GM12878 (cell line): Measurements from ENCODE around the gene SYK. TPM values are rescaled to one million over a fixed set of nuclear protein-coding genes. Genes with fewer than 3 reads are reported as not detected.

Source experiments
- ATAC-seq: fragments of 200-7000 bp; cut with Tn5 transposase; 3 replicates; pipeline ENCODE4 v1.9.1; 2020; ENCODE audit warnings: mild to moderate bottlenecking, moderate library complexity
- BruUV-seq: library from RNA; stranded (reverse); fragments of 400-500 nt; replicated peaks from 2 replicates; lab custom pipeline; 2021; lab: Mats Ljungman, UMichigan
- CTCF ChIA-PET: fragments of 300-600 bp; sonication (Branson Sonifier 250); formaldehyde crosslinking; extraction: SDS; loops from one replicate; lab custom pipeline; 2021; ENCODE audit warnings: inconsistent platforms; lab: Yijun Ruan, JAX
- POLR2A ChIA-PET: fragments of 350-600 bp; formaldehyde crosslinking; extraction: SDS; loops from one replicate; lab custom pipeline; 2021; ENCODE audit warnings: inconsistent platforms; lab: Charles Lee
- RAD21 ChIA-PET: fragments of 300-600 bp; sonication (Branson Sonifier 250); formaldehyde crosslinking; loops from one replicate; lab custom pipeline; 2023; ENCODE audit warnings: antibody characterized with exemption; ENCODE audit not compliant: unreplicated experiment; lab: Charles Lee
- SMC1A ChIA-PET: fragments of 300-600 bp; sonication (Branson Sonifier 250); formaldehyde crosslinking; loops from one replicate; lab custom pipeline; 2023; ENCODE audit not compliant: unreplicated experiment, uncharacterized antibody; lab: Charles Lee
- DNase-seq: peaks from one replicate; pipeline ENCODE4 v3.0.0-alpha.2; 2011; ENCODE audit warnings: low read depth, low spot score
- FAIRE-seq: peaks from 3 replicates; lab custom pipeline; 2011; peaks lifted over from hg19 to GRCh38; lab: Jason Lieb, UNC
- H2AFZ ChIP-seq: 2 replicates; pipeline ENCODE4 v1.6.0; 2011; ENCODE audit warnings: low read depth, low read length, control low read depth; ENCODE audit not compliant: control insufficient read depth
- H3K27ac ChIP-seq: 2 replicates; pipeline ENCODE4 v1.5.1; 2011; ENCODE audit warnings: control low read depth; ENCODE audit not compliant: control insufficient read depth, insufficient read depth
- H3K27me3 ChIP-seq, 2 experiments: replicated peaks in 1 of 2; 2 replicates each; pipeline versions ENCODE4 v1.6.0 to v1.6.1; 2011; ENCODE audit warnings: low read length in 1 of 2; ENCODE audit not compliant: control insufficient read depth in 2 of 2, insufficient read depth in 2 of 2
- H3K36me3 ChIP-seq, 2 experiments: 2 replicates each; pipeline ENCODE4 v1.5.1; 2011; ENCODE audit warnings: low read length in 1 of 2; ENCODE audit not compliant: control insufficient read depth in 2 of 2, insufficient read depth in 2 of 2
- H3K4me1 ChIP-seq: 2 replicates; pipeline ENCODE4 v1.6.1; 2011; ENCODE audit warnings: mild to moderate bottlenecking, low read length, moderate library complexity, mixed read lengths; ENCODE audit not compliant: control insufficient read depth, insufficient read depth
- H3K4me2 ChIP-seq: 2 replicates; pipeline ENCODE4 v1.6.0; 2011; ENCODE audit warnings: control low read depth; ENCODE audit not compliant: control insufficient read depth, insufficient read depth
- H3K4me3 ChIP-seq: fragments of 200-600 bp; sonication (generic); 2 replicates; pipeline ENCODE4 v1.5.1; 2016
- H3K79me2 ChIP-seq: 2 replicates; pipeline ENCODE4 v1.6.0; 2011; ENCODE audit warnings: low read length; ENCODE audit not compliant: control insufficient read depth, insufficient read depth
- H3K9ac ChIP-seq: 2 replicates; pipeline ENCODE4 v1.8.0; 2011; ENCODE audit warnings: low read length, control low read depth, mixed read lengths; ENCODE audit not compliant: control insufficient read depth, insufficient read depth
- H3K9me3 ChIP-seq: replicated peaks from 3 replicates; pipeline ENCODE4 v1.5.1; 2011; ENCODE audit warnings: mild to moderate bottlenecking, low read length; ENCODE audit not compliant: control insufficient read depth, insufficient read depth
- H4K20me1 ChIP-seq: 2 replicates; pipeline ENCODE4 v1.6.0; 2011; ENCODE audit not compliant: control insufficient read depth, insufficient read depth
- ASH2L ChIP-seq: fragments of 300-600, 200-600 bp; sonication (generic); IDR thresholded peaks from 2 replicates; pipeline ENCODE4 v1.6.1; 2017; ENCODE audit warnings: low read depth, mild to moderate bottlenecking, borderline replicate concordance
- CREB1 ChIP-seq: IDR thresholded peaks from 2 replicates; pipeline ENCODE4 v1.6.1; 2012; ENCODE audit warnings: low read depth, mild to moderate bottlenecking, inconsistent platforms
- ESRRA ChIP-seq: IDR thresholded peaks from 2 replicates; pipeline ENCODE4 v1.6.1; 2012; ENCODE audit warnings: mild to moderate bottlenecking, low read length, improper control_type of control experiment
- MEF2B ChIP-seq: fragments of 450-650 bp; IDR thresholded peaks from 2 replicates; pipeline ENCODE4 v1.6.1; 2018; ENCODE audit warnings: mild to moderate bottlenecking, moderate library complexity; ENCODE audit not compliant: partially characterized antibody, poor library complexity, severe bottlenecking
- NFXL1 ChIP-seq: fragments of 450-650 bp; IDR thresholded peaks from 2 replicates; pipeline ENCODE4 v1.6.1; 2017; ENCODE audit warnings: antibody characterized with exemption, mild to moderate bottlenecking, borderline replicate concordance
- NFYB ChIP-seq: IDR thresholded peaks from 2 replicates; pipeline ENCODE4 v1.6.1; 2011; ENCODE audit warnings: low read depth, mild to moderate bottlenecking, low read length, improper control_type of control experiment, moderate library complexity; ENCODE audit not compliant: insufficient read depth
- POLR2AphosphoS5 ChIP-seq: IDR thresholded peaks from 2 replicates; pipeline ENCODE4 v1.6.1; 2011; ENCODE audit warnings: mild to moderate bottlenecking, low read length, inconsistent platforms
- STAT3 ChIP-seq: IDR thresholded peaks from 2 replicates; pipeline ENCODE4 v1.6.1; 2011; ENCODE audit warnings: low read depth, low read length, improper control_type of control experiment
- SUPT20H ChIP-seq: IDR thresholded peaks from 2 replicates; pipeline ENCODE4 v1.6.1; 2011; ENCODE audit warnings: low read depth, mild to moderate bottlenecking, low read length, moderate library complexity, borderline replicate concordance; ENCODE audit not compliant: control insufficient read depth
- WGBS: methylation state at CpG from one replicate; pipeline ENCODE4 v1.1.6; 2016; ENCODE audit warnings: low lambda C conversion rate; ENCODE audit not compliant: insufficient replicate concordance, insufficient coverage; ENCODE audit errors: missing lambda C conversion rate; 5-methylcytosine and 5-hydroxymethylcytosine counted together
- in situ Hi-C: fragments of 300-500 bp; cut with MboI; formaldehyde crosslinking; loops from 9 replicates; pipeline ENCODE4 v1.14.3; 2018; ENCODE audit warnings: mixed read lengths
- intact Hi-C: fragments of 100-400 bp; cut with micrococcal nuclease; formaldehyde crosslinking; loops from one replicate; pipeline ENCODE4 v1.14.2; 2022; ENCODE audit not compliant: unreplicated experiment
- polyA plus RNA-seq, 11 experiments: library from polyadenylated mRNA; depleted of rRNA in 4 of 11; unstranded in 6 of 11; stranded (reverse) in 5 of 11; fragments of >200 nt; fragmentation: Nextera tagmentation in 4 of 11; fragmentation: Illumina TruSeq in 1 of 11; extraction: Ambion mirVana in 4 of 11; extraction: Trizol in 1 of 11; gene quantifications; 1 replicate in 1 of 11; 2 replicates in 10 of 11; pipeline versions ENCODE4 v1.2.1 to v1.2.3, GENCODE V29; 2011 to 2016; ENCODE audit warnings: inconsistent platforms in 2 of 11, missing spikeins in 2 of 11, low read depth in 1 of 11
- total RNA-seq, 4 experiments: library from RNA; depleted of rRNA in 3 of 4; stranded (reverse); fragments of >200 nt in 3 of 4; fragmentation: Illumina TruSeq in 1 of 4; extraction: Trizol in 1 of 4; gene quantifications; 2 replicates each; pipeline versions ENCODE4 v1.2.1 to v1.2.3, GENCODE V29; 2013 to 2021
- TF ChIP-seq, protein P1 (sequence below): fragments of 450-650 bp; formaldehyde crosslinking; IDR thresholded peaks from 2 replicates; pipeline ENCODE4 v1.4.0; 2022; ENCODE audit warnings: mild to moderate bottlenecking, moderate library complexity
- TF ChIP-seq, protein P2 (sequence below): IDR thresholded peaks from 2 replicates; pipeline ENCODE4 v1.6.1; 2012; ENCODE audit warnings: mild to moderate bottlenecking, low read depth, low read length

Gene SYK
- total and polyA plus RNA-seq, 10 of the 15 experiments (the other 5 are each of a cell fraction or from before 2014, with no cell fraction given) = 6.5 to 135 (median 68.8) TPM

DNA sequence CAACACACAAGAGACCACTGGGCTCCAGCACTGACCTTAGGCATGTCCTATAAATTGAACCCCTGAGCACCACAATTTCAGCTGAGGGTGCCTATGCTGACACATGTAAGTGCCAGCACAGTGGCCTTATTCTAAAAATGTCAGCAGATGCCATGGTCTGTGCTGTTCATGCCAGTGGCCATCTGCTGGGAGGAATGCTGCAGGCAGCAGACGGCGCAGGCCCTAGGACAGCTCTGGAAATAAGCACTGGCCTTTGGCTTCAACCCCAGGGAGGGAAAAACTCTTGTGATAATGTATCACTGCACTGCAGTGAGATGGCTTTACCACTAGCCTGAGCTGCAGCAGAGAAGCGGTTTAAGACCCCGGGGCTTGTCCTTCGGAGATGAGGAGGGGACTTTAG lies 98.5 kb downstream of the SYK start (continued):
- TF ChIP-seq POLR2AphosphoS5 (no peak), NFYB (no peak), STAT3 (no peak), MEF2B (no peak), ESRRA (no peak)
- TF ChIP-seq, protein P1, sequence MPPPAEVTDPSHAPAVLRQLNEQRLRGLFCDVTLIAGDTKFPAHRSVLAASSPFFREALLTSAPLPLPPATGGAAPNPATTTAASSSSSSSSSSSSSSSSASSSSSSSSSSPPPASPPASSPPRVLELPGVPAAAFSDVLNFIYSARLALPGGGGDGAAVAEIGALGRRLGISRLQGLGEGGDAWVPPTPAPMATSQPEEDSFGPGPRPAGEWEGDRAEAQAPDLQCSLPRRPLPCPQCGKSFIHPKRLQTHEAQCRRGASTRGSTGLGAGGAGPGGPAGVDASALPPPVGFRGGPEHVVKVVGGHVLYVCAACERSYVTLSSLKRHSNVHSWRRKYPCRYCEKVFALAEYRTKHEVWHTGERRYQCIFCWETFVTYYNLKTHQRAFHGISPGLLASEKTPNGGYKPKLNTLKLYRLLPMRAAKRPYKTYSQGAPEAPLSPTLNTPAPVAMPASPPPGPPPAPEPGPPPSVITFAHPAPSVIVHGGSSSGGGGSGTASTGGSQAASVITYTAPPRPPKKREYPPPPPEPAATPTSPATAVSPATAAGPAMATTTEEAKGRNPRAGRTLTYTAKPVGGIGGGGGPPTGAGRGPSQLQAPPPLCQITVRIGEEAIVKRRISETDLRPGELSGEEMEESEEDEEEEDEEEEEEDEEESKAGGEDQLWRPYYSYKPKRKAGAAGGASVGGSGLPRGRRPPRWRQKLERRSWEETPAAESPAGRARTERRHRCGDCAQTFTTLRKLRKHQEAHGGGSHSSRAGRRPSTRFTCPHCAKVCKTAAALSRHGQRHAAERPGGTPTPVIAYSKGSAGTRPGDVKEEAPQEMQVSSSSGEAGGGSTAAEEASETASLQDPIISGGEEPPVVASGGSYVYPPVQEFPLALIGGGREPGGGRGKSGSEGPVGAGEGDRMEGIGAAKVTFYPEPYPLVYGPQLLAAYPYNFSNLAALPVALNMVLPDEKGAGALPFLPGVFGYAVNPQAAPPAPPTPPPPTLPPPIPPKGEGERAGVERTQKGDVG (CRISPR knock-in tag) = no peak

DNA sequence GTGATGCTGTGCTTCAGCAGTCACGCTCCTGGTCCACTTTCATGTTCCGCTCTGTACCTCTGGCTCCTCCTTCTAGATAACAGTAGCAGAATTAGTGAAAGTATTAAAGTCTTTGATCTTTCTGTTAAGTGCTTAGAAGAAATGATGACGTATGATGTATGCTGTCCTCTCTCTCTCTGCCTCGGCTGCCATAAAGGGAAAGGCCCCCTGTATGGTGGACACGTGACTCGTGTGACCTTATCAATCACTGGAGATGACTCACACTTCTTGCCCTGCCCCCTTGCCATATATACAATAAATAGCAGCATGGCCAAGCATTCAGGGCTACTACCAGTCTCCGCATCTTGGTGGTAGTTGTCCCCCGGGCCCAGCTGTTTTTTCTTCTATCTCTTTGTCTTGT lies 100.3 kb downstream of the SYK start:
- H2AFZ ChIP-seq = no peak overlapping the region
- BruUV-seq = no TSS peak
- 72% methylated on average over 8 of the region's 8 CpGs for WGBS
- DNase-seq (no peak), FAIRE-seq (no peak), ATAC-seq (no peak)
- no peaks in the 10 kb centered on the region for H4K20me1 ChIP-seq
- no peaks in the 10 kb centered on the region for H3K27me3 ChIP-seq
- H3K4me3 ChIP-seq = no peak overlapping the region
- H3K36me3 ChIP-seq = no peaks in the 10 kb centered on the region; a peak in 1 of 4 replicates
- H3K4me2 ChIP-seq = no peak overlapping the region
- TF ChIP-seq ASH2L (no peak), NFXL1 (no peak), SUPT20H (no peak), CREB1 (no peak)
- TF ChIP-seq, protein P2, sequence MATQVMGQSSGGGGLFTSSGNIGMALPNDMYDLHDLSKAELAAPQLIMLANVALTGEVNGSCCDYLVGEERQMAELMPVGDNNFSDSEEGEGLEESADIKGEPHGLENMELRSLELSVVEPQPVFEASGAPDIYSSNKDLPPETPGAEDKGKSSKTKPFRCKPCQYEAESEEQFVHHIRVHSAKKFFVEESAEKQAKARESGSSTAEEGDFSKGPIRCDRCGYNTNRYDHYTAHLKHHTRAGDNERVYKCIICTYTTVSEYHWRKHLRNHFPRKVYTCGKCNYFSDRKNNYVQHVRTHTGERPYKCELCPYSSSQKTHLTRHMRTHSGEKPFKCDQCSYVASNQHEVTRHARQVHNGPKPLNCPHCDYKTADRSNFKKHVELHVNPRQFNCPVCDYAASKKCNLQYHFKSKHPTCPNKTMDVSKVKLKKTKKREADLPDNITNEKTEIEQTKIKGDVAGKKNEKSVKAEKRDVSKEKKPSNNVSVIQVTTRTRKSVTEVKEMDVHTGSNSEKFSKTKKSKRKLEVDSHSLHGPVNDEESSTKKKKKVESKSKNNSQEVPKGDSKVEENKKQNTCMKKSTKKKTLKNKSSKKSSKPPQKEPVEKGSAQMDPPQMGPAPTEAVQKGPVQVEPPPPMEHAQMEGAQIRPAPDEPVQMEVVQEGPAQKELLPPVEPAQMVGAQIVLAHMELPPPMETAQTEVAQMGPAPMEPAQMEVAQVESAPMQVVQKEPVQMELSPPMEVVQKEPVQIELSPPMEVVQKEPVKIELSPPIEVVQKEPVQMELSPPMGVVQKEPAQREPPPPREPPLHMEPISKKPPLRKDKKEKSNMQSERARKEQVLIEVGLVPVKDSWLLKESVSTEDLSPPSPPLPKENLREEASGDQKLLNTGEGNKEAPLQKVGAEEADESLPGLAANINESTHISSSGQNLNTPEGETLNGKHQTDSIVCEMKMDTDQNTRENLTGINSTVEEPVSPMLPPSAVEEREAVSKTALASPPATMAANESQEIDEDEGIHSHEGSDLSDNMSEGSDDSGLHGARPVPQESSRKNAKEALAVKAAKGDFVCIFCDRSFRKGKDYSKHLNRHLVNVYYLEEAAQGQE = no peak
- in situ Hi-C loops (no loop called here), intact Hi-C loops (no loop called here)
- POLR2A ChIA-PET = no interaction called here
- no peak overlapping the region for H3K27ac ChIP-seq
- H3K4me1 ChIP-seq = no peaks in the 10 kb centered on the region
- no peaks in the 10 kb centered on the region for H3K9me3 ChIP-seq
- H3K9ac ChIP-seq = no peak overlapping the region
- RAD21 ChIA-PET = no interaction called here
- SMC1A ChIA-PET = interaction anchor here (0.6 kb wide), 1 partner anchor 12 kb away, joined by 3 read pairs; no protein-coding TSS in a partner anchor
- no peaks in the 10 kb centered on the region for H3K79me2 ChIP-seq
- CTCF ChIA-PET = no interaction called here
